Stimulated activated CD8-positive, alpha-beta memory T cell treated with anti-CD3 and anti-CD28 coated beads, Interleukin-2, amount 100 ng/mL, for 48 hours (primary cell): ENCODE measurements around the gene EPHB6.

ENCODE experiments used
- DNase-seq, 2 donors: peaks; one replicate each; pipeline ENCODE4 v3.0.0-alpha.2; 2020; ENCODE audit warnings: low read depth in 2 of 2

EPHB6 gene

DNA sequence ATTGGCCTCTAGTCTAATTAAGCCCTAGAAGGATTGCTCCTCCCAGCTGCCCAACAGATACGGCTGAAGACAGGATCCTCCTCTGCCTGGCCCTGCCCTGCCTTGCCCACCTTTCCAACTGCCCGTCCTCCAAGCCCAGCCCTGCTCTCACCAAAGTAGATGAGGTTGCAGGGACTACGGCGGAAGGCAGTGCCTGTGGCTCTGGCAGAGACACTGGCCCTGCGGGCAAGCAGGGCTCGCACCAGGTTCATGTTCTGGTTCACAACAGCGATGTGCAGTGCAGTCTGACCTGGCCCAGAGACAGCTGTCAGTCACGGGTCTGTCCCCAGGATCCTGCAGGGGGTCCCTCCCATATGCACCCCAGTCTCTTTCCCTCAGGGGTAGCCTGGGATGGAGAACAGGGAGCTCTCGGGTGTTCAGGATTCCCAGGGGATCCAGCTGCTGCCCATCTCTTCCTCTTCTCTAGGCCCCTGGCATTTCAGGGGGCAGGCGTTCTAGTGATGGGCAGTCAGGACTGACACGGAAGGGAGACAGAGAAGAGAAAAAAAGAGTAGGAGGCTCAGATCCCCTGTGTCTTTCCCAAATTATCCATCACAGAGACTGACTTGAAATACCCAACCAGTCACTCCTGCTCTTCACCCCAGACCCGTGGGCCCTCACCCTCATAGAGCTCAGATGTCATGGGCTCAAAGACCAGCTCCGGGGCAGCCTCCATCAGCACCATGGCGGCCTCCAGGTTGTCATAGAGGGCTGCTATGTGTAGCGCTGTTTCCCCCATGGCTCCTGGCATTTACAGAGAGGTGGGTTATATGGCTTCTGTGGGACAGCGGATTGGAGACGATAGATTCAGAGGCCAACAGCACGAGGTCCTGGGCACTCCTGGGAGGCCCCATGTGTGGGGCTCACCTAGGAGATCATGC, 22.4 kb downstream of the EPHB6 start:
- DNase-seq, result no peak

DNA sequence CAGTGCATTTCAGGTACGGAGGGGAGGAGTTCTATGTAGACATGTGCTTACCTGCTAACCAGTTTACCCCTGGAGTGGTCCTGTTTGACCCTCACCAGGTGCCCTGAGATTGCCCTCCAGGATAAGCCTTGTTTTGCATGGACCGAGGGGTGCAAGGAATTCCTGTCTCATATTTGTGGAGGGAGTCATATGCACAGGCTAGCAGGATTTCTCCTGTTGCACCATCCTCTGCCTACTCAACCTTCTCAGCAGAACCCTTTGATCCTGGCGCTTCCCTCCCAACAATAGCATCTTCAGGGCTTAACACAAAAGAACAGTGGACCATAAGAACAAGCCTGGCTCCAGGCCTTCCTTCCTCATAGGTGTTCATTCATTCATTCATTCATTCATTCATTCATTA, 23.4 kb downstream of the EPHB6 start:
- no peak for DNase-seq

DNA sequence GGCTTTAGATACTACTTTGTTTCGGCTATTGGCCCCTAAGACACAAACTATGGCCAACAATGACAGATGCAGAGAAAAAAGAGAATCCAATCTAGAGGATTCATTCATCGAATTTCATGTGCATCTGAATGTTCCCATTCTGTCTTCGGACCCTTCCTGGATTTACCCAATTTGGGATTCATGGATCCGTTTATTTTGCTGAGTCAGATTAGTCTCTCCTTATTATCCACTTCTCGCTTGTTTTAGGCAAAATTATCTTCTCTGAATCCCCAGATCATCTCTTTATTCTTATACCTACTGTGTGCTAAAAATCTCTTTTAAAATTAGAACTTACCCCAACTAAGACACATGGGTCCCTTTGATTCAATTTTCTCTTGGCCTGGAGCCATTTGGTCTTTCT, 24.2 kb downstream of the EPHB6 start:
- DNase-seq, result no peak

DNA sequence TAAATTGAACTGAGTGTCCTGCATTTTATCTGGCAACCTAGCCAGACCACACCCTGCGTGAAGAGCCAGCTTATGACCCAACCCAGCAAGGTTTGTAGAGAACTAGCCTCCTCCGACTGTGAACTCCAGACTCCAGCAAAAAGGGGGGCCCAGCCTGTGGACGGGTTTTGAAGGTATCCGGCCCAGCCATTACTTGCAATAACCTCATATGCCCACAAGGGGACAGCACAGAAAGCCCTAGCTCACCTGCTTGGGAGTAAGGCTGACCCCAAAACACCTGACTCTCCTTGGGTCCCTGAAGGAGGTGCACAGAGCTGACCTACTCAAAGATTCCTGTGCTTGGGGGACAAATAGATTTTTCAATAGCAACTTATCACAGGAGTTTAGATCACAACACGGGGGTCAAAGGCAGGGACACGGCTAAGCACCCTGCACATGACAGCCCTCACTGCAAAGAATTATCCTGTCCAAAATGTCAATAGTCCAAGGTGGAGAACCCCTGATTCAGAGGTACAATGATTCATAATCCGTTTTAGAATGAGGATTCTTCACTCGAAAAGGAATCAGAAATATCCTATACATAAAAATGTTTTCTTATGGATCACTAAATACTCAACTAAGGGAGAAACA, 26.1 kb downstream of the EPHB6 start:
- peak; percentile 11 to 23 for DNase-seq

DNA sequence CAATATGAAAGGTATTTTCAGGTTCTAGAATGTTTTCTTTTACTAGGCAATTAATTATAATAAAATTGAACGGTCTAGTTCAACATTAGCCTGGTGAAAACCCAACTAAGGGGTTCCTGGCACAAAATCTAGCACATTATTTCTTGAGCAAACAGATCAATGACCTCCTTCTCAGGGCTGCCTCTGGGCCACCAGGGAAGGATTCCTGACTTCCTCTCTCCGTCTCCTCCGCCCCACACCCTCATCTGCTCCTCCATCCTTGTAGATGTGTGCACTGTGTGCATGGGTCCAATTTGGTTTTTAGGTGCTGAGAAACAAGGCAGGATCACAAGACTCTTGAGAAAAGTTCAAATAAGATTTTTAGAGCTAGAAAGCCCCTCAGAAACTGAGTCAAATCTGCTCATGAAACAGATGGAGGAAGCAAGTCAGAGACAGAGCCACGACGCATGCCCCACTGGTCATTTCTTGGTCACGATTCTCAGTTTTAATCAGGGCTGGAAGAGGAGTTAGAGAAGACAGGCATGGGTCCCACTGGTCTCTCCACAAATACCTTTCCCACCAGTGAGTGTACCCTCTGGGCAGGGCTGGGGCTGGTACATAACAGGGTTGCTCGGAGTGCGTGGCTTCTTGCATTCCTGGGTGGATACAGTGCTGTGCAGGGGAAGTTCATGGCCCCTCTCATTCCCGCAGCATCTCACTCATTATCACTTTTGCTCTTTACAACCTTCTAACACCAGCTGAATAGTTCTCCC, 26.9 kb downstream of the EPHB6 start:
- no peak for DNase-seq

DNA sequence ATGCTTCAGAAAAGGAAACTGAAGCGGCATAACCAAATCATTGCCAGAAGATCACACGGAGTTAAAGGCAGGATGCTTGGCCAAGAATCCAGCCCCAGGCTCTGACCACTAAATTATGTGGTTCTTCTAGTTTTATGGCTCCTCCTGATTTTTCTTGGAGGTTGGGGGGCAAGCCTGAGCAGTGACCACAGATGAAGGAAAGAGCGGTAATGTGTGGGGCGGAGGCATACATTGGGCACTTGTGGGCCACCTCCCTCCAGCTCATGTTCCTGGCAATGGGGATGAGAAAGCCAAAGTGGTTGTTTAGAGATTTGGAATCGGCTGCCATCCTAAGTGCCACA, 27.4 kb downstream of the EPHB6 start:
- DNase-seq, result no peak

DNA sequence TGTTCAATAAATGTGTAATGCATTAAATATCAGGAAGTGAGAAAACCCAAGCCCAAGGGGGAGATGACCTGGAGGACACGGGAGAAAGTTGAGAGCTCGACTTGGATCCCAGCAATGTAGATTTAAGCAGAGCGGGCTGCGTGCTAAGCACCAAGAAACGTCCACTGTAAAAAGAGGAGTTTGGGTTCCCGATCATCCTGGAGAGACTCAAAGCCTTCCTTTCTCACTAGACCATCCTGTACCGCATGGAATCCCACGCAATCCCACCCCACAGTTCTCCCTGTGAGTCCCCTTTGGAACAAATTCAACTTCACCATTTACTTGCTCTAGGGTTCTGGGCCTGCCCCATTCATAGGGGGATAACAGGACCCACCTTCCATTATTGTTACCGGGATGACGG, 28.3 kb downstream of the EPHB6 start:
- no peak for DNase-seq

DNA sequence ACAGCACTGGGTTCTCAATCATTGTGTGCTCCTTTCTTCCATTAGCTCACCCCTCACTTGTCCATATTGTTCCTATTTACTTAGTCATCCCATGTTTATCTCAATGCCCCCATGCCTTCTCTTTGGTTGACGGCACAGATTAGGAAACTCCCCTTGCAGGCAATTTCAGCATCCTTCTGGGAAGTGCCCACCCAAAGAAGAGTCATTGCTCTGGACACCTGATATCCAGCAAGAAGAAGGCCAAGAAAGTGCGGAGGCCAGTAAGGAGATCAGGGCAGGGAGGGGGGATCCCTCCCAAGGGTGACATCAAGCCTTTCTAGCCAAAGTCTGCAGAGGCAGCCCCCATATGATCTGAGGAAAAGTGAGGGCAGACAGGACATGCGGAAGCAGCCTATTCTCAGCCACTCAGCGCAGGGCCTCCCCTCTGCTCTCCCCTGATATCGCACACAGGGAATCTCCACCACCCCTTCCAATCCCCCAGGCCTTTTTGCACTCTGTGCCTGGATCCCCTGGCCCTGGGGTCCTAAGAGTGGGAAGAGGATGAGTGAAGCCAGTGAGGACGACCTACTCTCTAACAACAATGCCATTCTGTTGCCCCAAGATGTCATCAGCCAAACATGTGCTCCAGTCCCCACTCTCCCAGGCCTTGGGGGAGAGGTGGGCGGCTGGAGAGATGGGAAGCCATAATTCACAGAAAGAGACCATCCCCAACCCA, 28.9 kb downstream of the EPHB6 start:
- no peak for DNase-seq

DNA sequence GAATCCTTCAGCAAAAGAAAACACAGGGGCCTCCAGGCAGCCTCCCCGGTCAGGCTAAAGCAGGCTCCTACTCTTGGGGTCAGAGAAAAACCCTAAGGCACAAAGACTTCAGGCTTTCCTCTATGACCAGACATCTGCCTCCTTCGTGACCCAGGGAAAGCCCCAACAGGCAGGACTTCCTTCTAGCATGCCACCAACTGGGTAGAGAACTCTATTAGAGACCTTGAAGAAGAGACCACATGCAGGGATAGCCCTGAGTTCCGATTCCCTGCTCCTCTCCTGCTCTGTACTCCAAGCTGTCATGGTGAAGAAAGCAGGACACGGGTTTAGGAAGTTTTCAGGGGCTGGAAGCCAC, 29.4 kb downstream of the EPHB6 start:
- DNase-seq, result no peak

DNA sequence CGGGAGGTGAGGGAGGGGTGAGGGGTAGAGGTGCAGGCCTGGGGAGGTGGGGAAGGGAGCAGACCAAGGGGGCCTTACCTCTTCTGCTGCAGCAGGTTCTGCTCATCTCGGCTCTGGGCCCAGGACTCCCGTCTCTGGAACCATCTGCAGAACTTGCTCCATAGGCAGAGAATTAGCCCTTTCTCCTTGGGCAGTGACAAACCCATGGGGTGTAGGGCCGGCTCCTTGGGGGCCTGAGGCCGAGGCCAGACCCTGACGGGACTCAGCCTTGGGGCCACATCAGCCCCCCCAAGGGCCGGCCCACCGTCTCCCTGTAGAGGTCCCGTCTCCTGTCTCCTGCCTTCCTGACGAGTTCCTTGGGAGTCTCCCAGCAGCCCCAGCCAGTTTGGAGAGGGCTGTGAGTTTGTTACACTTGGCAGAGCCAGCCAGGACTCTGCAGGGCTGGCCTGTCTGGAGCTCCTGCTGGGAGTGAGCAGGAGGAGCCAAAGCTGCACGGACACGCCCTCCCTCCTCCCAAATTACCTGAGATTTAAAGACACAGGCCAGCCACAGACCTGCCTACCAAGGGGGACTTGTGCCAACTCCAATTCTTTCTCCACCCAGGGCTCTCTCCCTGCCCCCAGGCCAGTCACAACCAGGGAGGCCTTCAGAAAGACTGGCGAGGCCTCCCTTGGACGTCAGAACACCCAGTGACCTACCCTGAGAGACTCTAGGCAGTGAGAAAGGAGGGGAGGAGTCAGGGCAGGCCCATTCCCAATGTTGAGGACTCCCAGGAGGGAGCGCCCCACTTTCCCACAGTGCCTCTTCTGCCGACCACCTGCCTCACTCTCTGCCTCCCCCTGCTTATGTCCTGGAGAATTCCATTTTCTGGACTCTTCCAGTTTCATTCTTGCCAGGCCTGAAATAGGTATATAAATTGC, 30.7 kb downstream of the EPHB6 start, which contains the start of gene TRPV6:
Gene TRPV6 (minus strand): TSS at position 435 of the 920 bp plus-strand sequence.
- no peak for DNase-seq

DNA sequence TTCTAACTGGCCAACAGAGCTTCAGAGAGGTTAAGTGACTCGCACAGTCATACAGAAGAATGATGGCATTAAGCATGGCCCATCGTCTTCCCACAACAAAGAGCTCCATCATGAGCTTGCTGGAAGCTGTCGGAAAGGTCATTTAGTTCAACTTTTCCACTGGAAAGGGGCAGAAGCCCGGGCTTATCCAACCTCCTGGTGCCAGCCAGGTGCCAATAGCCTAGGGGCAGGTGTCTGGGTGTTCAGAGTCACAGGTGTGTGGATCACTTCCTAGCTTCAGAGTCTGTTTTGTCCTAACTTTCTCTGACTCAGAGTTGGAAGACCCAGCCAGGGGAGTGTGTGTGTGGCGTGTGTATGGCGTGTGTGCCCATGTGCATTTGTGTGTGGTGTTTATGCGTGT, 32.0 kb downstream of the EPHB6 start:
- DNase-seq, result no peak

DNA sequence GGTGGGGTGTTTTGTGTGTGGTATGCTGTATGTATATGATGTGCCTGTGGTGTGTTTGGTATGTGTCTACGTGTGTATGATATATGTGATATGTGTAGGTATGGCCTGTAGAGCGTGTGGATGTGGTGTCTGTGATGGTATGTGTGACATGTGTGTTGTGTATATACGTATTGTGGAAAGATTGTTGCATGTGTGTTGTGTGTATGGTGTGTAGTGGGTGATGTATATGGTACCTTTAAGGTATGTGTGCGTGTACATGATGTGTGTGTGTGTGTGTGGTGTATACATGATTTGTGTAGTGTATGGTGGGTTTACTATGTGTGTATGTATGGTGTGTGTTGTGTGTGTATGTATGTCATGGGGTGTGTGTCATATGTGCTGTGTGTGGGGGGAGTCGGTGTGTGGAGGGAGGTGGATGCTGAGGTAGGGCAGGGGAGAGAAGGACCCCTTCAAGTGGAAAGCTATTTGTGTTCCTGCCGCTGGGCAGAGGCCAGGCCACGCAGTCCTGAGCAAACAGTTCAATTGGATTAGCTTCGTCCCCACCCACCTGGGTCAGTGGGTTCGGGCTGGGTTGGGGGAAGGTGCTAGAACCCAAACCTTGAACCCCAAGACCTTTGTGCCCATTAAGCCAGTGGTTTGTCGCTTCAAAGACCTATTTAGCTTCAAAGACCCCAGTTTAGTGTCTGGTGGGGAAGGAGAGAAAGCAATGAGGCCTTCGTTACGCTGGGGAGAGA, 32.6 kb downstream of the EPHB6 start:
- no peak for DNase-seq

DNA sequence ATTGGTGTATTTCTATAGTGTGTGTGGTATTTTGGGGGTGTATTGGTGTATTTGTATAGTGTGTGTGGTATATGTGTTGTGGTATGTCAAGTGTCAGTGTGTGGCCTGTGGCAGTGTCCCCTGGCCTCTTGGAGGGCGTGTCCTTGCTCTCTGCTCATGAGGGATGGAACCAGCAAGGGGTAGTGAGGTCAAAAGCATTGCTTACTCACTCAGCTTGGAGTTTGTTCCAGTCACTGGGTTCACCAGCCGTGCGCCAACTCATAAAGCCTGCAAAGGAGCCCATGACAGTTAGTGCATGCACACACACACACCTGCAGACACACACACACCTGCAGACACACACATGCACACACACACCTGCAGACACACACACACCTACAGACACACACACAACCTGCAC, 34.9 kb downstream of the EPHB6 start:
- DNase-seq, result no peak

DNA sequence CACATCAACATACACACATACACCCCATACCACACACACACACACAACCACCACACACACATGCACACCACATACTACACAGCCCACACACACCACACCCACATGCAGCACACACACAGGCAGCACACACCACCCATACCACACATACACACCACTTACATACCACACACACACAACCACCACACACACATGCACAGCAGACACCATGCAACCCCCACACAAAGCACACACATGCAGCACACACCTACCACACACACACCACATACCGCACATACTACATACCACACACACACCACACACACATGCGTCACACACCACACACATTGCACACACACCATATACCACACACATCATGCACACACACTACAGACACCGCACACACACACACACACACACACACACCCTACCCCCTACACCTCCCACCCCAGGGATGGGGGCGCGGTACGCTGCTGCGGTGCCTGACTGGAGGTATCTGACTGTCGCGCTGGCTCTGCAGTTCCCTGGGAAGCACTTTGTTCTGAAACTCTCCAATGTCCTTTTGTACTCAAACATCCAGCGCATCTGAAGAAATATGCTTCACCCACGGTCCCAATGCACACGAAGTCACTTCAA, 36.1 kb downstream of the EPHB6 start:
- DNase-seq, result no peak

DNA sequence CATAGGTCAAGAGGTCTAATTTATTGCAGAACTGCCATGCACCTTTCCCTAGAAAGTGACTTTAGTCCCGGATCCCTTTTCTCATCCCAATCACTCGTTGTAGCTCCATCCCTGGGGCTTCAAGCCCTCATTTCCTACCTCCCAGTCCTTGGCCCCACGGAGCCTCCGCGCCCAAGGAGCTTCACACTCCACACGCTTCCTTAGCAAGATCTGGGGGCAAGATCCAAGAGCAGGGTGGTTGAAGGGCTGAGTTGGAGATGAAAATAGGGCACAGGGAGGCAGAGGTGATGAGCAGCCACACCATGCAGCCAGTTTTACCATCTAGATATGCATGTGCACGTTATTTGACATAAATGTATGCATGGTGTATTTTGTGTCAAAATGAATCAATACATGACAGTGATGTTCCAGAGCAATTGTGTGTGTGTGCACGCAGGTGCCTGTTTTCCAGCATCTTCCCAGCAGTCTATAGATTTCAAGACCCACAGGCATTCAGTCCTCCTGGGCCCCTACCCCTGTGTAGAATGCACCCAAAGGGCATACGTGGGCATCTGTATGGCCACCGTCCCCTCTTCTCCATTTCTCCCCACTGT, 36.7 kb downstream of the EPHB6 start:
- DNase-seq, result no peak

DNA sequence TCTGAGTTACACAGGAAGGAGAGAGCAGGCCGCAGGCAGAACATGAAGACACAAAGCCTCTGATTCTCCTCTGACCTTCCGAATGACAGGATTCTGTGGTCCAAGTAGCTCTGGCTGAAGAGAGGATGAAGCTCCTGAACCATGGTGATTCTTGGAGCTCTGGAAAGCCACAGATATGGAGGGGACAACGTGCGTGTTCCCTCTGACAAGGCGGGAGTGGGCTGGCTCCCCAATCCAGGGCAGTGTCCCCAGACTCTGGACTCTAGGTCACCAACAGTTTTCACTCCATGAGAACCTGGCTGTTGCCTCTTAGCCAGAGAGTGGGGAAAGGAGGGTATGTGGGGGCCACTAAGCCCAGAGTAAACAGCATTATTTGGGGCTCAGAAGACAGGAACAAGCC, 38.1 kb downstream of the EPHB6 start:
- DNase-seq, result no peak

DNA sequence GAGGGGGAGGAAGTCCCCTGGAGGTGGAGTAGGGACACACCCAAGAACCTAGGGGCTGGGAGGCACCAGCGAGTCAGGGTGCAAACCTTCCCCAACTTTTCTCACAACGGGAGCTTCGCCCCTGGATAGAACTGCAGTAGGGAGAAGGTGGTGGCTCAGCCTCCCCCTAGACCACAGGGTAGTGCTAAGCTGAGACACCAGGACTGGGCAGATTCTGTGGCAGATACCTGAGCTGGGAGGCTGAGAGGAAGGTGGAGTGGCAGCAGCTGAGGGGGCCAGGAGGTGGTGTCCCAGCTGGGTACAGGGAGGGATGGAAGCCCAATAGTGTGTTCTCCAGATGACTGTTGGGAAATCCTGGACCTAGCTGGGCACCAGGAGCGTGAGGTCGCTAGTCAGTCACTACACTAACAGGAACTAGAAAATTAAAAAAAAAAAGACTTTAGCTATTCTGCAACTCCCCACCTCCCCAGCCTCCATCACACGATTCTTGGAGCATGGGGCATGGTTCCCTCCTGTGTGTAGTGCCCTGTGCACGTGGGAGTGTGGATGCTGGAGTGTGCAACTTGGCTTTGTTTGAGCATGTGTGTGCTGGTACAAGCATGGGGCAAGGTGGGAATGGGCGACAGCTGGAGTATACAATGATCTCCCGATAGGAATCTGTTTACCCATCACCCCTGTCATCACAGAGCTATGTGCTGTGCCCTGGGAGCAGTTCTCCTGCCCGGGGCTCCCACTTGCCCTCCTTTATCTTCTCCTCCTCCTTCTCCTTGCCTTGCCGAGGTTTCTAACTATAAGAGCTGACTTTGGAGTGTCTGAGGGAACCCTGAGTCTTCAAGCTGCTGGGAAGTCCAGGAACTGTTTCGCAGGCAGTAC, 39.5 kb downstream of the EPHB6 start:
- no peak for DNase-seq

DNA sequence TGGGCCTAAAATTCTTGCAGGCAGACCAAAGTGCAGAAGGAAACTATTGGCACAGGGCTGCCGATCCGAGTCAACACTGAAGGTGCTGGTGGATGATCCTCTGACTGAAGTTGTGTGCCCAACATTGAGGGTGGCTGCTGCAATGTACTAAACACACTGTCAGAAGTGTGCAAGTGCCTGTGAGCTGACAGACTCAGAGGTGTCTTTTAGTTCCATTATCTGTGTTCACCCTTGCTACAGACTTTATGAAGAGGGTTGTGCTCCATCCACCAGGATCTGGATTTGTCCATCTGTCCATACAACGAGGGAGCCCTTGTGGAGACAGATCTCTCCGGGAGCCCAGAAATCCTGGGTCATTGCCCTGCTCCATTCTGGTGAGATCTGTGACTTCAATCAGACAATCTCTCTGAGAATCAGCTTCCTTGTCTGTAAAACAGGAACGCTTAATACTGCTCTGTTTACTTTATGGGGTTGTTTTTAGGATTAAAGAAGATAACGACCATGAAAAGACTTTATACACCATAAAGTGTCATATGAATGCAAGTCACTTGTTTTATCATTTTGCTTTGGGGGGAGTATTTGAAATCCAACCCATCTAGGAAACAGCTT, 40.2 kb downstream of the EPHB6 start:
- no peak for DNase-seq
